GM21526 (cell line): ENCODE measurements around the gene SLC4A7.
"Not testable (repeated sequence)": the region's sequence is repeated elsewhere in the genome, so short reads cannot be mapped to it uniquely, and the experiment has no call there.

Experiments used
- ATAC-seq: cut with Tn5 transposase; IDR thresholded peaks from one replicate; pipeline ENCODE4 v1.9.1; 2021; ENCODE audit warnings: moderate library complexity; ENCODE audit not compliant: unreplicated experiment, low FRiP score

The SLC4A7 gene

DNA sequence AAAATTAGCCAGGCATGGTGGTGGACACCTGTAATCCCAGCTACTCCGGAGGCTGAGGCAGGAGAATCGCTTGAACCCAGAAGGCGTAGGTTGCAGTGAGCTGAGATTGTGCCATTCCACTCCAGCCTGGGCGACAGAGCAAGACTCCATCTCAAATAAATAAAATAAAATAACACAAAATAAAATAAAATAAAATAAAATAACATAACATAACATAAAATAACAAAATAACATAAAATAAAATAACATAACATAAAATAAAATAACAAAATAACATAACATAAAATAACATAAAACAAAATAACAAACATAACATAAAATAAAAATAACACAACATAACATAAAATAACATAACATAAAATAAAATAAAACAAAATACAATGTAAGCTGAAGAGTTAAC is 45.8 kb downstream of the SLC4A7 start:
- ATAC-seq, result not testable (repeated sequence)

DNA sequence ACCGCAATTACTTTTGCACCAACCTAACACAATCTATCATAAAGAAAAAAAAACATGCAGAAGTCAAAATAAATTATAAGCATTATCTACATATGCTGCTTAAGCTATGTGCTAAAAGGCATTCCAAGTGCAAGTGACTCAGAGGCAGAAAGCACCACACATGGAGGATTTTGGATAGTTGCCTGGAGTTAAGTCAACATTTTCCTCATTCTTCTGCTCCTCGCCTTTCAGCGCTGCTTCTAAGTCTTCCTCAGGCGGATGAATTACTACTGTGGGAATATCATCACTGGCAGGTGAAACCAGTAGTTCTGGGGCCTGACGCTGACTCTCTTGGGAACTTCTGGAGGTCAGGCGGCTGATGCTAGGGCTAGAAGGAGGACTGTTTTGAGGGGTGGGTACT is 53.1 kb downstream of the SLC4A7 start:
- ATAC-seq, result no peak

DNA sequence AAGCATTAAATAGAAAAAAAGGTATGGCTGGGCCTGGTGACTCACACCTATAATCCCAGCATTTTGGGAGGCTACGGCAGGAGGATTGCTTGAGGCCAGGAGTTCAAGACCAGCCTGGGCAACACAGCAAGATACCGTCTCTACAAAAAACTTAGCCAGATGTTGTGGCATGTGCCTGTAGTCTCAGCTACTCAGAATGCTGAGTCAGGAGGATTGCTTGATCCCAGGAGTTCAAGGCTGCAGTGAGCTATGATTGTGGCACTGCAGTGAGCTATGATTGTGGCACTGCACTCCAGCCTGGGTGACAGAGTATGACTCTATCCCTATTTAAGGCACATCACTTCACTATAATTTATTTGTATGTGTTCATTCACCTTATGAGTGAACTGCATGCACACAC is 54.3 kb downstream of the SLC4A7 start:
- no peak for ATAC-seq

DNA sequence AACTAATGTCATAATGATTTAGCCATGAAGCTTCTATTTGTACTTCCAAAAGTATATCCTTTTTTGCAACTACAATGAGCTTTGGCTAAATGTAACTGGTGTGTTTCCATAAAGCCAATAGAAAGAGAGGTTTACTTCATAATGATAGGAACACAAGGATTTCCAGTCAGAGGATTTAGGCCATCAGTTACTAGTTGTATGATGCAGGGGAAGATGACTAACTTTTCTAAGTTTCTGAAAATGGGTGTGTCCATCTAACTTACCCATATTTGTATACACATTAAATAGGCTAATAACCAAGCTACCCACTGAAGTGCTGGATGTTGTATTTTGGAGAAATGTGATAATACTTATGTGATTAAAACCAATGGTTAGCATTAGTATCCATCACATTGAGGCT is 55.7 kb downstream of the SLC4A7 start:
- no peak for ATAC-seq

DNA sequence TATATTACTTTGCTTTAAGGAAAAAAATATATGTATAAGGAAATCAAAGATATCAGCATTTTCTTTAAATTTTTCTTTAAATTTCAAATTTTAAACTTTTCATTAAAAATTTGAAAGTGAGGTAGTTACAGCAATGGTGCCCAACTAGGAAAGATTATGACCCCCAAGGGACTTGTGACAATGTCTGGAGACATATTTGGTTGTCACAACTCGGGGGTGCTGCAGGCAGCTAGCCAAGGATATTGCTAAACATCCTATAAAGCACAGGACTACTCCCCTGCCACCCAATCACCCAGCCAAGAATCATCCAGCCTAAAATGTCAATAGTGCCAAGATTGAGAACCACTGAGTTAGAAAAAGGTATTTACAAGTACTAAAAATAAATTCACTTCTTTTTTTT is 57.3 kb downstream of the SLC4A7 start:
- no peak for ATAC-seq

DNA sequence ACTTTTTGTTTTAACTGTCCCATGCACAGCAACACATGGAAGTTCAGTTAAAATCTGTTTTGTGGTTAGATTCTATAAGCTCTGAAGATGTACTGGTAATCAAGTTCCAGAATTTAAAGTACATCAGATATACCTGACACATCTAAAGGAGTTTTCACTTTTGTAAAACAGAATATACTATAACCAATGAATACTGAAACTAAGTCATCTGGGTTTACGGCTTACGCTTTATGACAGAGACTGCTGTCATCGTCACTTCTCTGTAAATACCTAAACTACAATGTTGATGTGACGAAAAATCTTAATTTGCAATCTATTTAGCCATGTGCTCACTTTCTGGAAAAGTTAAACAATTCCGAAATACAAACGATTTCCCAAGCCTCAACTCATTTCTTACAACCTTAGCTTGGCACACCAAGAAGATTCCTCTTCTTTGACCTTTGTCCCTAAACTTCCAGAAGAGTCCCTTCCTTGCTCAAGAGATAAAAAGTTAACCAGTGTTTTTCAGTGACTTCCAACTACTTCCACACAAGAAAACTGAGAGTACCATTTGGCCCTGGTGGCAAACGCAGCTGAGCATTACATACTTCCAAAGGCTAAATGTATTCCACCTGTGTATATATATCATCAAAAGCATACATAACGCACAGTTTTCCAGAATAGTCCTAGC is 58.2 kb downstream of the SLC4A7 start:
- ATAC-seq, result no peak

DNA sequence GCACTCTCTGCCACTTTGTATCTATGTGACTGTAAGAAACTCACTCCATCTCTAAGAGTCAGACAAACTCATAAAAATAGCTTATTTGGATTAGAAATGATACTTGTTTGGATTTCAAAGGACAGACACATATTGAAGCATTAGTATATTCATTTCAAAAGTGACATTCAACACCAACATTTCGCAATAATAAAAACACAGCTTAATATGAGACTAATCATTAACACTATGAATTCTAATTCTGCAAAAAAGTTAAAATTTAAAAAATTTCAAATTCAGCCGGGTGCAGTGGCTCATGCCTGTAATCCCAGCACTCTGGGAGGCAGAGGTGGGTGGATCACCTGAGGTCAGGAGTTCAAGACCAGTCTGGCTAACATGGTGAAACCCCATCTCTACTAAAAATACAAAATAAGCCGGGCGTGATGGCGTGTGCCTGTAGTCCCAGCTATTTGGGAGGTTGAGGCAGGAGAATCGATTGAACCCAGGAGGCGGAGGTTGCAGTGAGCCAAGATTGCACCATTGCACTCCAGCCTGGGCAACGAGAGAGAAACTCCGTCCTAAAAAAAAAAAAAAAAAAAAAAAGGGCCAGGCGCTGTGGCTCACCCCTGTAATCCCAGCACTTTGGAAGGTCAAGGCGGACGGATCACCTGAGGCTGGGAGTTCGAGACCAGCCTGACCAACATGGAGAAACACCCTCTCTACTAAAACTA is 59.2 kb downstream of the SLC4A7 start:
- not testable (repeated sequence) for ATAC-seq

DNA sequence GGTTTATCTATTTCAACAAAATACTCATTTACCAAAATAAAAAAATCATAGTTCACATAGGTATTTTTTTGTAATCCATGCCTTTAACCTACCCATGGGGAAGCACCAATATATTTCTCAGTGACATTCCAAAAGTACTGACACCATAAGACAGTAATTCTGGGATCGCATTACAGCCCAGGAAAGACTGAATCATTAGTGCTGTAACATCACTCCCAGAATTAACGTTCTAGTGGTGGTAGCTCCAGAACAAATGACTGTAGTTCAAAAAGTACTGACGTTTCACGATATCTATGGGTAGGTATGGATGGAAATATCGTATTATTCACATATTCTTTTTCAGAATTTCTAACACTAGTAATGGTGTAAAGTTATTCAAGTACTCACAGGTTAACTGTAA is 60.7 kb downstream of the SLC4A7 start:
- ATAC-seq, result no peak

DNA sequence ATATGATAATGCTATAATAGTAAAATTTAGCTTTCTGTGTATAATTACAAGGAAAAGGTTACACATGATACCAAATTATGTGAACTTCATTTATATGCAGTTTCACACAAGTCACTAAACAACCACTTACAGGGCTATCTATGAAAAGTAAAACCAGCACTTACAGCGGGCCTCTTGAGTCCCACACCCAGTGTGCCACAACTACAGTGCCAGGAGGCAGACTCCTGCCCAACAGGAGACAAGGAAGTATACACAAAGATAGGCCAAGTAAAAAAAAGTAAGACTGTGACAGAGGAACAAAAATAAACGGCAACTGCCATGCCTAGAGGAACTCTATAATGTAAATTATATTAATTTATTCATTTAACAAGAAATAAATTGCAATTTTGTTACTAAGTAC is 61.6 kb downstream of the SLC4A7 start:
- ATAC-seq, result no peak

DNA sequence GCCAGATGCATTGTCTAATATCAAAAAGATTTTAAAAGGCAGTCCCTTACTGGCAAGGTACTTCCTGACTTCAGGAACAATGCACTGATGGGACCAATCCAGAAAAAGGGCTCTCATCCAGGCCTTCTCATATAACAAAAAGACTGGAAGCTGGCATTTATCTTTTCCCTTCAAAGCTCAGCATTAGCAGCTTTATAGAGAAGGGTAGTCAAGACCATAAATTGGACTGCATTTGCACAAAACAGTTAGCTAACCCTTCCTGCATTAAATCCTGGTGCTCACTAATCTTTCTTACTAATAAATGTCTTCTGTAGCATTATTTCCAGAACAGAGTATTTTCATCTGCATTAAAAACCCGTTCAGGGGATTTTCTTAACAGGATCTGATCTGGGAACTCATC is 69.0 kb downstream of the SLC4A7 start:
- no peak for ATAC-seq

DNA sequence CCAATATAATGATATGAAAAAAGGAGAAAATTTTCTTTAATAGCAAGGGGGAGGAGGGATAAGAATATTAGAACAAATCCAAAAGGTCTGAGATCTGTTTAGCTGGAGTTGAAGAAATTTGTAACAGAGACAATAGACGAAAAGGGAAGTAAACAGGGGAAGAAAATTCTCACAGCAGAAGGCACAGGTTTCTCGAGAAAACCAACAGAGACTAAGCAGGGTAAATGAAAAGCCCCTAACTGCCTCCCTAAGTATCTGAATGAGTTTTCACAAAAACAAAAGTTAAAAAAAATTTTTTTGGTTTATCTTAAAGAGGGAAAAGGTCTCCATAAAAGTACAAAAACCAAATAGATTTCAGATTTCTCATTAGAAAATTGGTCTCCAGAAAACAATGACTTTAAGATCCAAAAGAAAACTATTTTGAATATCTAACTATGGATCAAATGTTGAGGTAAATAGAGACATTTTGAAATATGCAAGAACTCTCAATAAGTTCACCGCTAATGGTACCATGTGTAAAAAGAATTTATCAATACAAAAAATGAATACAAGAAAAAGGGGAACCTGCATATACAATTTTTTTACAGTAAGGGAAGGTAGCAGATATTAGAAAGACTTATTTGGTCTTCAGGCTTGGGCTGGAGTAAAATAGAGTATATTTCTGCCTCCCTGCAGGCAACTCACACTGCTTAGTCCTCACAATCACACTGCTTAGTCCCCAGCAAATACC is 91.1 kb downstream of the SLC4A7 start:
- ATAC-seq, result peak; percentile 60

DNA sequence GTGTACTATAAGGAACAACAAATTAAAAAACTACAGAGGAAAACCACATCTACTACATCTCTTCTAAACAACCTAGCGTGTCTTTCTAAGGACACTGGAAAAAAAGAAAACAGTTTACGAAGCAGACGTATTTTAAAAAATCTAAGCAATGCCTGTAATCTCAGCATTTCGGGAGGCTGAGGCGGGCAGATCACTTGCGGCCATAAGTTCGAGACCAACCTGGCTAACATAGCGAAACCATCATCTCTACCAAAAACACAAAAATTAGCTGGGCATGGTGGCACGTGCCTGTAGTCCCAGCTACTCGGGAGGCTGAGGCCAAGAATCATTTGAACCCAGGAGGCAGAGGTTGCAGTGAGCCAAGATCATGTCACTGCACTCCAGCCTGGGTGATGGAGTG is 91.8 kb downstream of the SLC4A7 start:
- ATAC-seq, result not testable (repeated sequence)

DNA sequence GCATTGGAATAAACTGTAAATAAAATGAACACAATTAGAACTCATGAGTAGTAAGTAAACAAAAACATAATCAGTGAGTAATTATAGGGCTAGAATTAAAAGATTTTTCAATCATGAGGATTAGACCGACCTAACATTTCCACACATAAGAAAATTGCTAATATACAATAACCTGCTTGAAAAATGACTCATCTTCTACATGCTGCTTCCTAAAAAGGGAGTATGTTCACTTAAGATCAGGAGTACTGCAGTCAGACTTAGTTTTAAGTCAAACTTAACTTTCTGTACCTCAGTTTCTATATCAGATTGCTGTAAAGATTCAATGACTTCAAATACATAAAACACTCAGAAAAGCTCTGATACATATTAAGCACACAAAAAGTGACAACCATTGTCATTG is 92.4 kb downstream of the SLC4A7 start:
- ATAC-seq, result no peak

DNA sequence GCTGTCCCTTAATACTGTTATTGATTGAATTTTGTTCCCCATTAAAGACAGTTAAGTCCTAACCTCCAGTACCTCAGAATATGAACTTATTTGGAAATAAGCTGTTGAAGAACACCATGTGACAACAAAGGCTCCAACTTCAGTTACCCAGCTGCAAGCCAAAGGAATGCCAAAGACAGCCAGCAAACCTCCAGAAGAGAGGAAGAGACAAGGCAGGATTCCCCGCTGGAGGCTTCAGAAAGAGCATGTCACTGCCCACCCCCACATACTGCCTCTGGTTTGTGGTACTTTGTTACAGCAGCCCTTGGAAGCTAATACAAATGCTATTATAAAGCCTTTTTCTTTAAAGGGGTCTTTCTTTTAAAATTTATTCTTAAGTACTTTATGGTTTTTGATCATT is 96.6 kb downstream of the SLC4A7 start:
- no peak for ATAC-seq

DNA sequence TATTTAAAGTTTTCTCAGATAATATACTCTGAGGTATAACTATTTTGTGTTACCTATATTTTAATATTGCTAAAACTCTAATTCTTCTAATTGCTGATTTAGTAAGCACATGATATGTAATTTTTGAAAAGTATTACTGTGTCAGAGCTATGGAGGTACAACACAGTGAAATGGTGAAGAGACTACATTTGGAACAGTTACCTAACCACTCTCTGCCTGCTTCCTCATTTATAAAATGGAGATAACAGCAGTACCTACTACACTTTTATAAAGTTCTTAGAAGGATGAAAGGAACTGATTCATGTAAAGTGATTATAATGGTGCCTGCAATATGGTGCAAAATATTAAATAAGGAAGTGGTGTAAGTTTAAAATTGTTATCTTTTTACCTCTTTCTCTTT is 98.7 kb downstream of the SLC4A7 start:
- no peak for ATAC-seq

DNA sequence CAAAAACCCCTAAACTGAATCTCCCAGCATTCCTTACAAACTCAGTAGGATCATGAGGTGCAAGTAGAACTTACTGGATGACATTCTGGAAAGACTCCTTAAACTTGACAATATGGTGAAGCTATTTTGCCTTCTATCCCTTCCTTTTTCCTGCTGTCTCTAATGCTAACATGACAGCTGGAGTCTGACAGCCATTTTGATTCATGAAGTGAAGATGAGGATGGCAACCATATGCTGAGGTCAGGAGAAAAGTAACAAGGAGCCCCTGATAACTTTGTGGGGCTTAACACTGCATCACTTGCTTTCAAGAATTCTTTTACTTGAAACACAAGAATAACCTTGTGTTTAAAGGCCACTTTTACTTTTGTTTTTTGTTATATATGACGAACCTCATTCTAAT is 100.0 kb downstream of the SLC4A7 start:
- no peak for ATAC-seq

DNA sequence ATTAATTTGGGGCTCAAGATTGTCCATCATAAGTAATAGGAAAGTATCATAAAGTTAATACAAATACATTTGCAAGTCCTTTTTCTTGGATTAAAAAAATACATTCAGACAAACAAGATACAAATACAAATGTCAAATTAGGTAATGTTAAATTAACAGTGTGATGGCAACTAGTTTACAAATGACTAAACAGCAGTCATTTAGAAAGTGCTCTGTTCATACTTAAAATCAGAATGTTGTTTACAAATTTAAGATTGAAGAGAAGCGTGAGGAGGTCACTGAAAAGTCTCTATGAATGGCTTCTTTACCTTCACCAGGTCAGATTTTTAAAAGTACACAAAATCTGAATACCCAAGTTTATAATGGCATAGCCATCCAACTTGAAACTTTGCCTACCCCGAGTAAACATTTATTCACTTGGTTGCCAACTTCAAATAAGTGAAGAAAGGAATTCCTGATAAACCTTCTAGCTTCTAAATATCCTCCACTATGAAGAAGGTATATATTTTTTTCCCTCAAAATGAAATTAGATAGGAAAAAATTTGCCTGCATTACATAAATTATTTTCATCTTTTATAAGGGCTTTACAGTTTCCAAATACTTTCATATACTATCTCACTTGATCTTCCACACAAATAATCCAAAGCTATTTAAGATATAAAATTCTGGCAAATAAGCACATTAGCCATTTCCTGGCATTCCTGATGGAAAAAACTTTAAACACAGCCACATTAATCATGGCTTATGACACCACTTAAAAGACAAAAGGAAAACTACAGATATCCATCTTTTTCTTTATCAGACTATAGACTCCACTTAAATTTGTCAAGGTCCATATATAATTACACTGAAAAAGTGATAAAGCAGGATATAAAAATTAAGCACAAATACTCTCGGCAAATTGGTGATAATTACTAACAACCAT is 103.5 kb downstream of the SLC4A7 start:
- no peak for ATAC-seq

DNA sequence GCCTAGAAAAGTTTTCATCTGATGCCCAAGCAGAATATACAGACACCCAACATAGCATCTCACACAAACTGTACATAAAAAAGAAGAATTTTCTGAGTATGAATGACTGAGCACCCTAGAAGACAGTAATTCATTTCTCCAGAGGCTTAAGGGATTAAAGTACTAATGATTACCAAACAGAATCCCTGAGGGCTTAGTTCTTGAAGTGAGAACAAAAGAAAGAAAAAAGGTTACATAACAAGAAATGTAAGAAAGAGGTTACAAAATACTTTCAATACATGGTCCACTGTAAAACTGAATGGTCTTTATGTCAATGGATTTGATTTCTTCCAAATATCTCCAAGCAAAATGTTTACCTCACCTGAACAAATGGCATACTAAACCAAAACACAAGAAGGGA is 105.9 kb downstream of the SLC4A7 start:
- no peak for ATAC-seq

DNA sequence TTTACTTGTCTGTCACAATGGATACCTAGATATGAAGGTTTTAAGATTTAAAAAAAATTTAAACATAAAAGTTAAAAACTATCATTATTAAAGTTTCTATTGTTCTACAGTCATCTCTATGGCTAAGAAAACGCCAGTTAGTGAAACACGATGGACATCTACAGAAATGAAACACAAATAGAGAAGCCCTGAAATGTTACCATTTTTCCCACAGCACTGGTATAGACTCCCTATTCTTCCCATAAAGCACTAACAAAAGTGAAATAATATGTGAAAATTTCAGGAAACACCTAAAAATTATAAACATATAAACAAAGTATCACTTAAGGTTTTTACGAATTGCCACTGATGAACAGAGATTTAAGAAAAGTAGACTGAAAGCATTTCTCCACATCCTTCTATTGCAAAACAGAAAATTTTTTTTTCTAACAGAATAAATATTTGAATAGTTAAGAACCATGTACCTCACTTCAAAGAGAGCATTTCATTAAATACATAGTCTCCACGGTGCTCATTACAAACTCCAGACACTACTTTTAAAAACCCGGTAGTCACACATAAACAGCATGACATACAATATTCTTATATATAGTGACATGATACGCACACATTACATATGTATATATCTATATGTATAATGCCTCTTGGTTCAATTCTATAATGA is 107.9 kb downstream of the SLC4A7 start:
- no peak for ATAC-seq
